Stimulated activated CD4-positive, alpha-beta T cell treated with anti-CD3 and anti-CD28 coated beads, Interleukin-15, amount 100 ng/mL, for 48 hours (primary cell): ENCODE measurements around the gene BCKDK.
"Not testable (repeated sequence)": the region's sequence is repeated elsewhere in the genome, so short reads cannot be mapped to it uniquely, and the experiment has no call there.

Experiments used
- DNase-seq, 2 donors: peaks; one replicate each; pipeline ENCODE4 v3.0.0-alpha.2; 2020; ENCODE audit warnings: low read depth in 2 of 2

BCKDK gene

DNA sequence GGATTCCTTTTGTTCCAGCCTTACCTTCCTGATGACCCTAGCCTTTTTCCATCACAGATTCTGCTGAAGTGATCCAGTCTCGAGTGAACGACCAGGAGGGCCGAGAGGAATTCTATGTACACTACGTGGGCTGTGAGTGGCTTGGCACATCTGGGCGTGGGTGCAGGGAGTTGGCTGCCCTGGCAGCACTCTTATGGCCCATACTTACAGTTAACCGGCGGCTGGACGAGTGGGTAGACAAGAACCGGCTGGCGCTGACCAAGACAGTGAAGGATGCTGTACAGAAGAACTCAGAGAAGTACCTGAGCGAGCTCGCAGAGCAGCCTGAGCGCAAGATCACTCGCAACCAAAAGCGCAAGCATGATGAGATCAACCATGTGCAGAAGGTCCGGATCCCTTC is 11.9 kb downstream of the BCKDK start:
- DNase-seq = no peak

DNA sequence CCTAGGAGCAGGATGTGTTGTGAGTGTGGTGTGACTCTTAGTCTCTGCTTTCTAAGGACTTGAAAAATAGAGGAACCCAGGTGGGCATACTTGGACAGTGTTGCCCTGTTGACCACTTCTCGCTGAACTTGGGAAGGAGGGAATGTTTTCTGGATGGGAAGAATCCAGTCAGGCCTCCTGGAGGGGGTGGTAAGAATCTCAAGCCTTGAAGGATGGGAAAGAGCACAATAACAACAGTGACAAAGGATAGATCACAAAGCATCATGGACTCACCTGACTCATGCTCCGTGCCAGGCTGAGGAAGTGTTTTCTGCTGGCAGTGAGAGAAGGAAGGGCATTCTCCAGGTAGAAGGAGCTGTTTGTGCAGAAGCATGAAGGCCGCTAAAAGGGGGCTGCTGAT is 17.7 kb downstream of the BCKDK start:
- DNase-seq = no peak

DNA sequence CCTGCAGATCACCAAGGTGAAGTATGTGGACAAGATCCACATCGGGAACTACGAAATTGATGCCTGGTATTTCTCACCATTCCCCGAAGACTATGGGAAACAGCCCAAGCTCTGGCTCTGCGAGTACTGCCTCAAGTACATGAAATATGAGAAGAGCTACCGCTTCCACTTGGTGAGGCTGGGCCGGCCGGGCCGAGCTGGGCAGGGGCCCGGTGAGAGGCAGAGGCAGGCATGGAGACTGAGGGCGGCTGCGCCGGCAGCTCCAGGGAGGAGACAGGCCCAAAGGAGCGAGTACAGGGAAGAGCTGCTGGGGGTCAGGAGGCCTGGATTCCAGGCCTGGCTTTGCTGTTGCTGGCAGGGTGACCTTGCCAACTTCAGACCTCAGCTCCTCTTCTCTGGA is 19.0 kb downstream of the BCKDK start:
- no peak for DNase-seq

DNA sequence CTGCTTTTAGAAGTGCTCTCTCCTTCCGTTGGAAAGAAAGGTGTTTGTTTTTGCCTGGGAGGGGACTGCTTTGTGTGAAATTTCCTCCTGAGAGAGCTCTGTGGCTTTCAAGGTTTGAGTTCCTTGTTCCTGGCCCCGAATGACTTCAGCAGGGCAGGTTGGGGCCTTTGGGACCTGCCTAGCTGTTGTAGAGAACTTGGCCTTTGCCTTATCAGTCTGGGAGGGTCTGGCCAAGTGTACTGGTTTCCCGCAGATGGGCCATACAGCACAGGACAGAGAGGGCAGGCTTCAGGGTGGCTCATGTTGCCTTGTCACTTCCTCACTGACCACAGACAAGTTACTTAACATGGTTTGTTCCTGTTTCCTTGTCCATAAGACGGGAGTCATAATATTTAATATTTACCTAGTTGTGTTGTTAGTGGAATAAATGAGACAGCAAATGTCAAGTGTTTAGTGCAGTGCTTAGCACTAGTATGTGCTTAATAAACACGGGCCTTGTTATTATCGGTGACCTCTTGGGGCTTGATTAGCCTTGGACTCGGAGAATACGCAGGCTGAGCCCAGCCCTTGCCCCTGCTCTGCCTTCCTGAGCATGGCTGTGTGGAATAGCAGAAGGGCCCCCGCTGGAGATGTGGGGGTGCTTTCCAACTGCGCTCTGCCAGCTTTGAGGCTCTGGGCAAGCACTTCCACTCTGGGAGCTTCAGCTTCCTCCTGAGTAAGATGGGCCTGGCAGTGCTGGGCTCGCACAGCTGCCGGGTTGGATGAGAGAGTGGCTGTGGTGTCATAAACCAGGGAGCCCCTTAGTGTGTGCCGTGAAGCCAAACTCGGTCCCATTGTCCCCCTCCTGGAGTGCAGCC is 20.8 kb downstream of the BCKDK start:
- no peak for DNase-seq

DNA sequence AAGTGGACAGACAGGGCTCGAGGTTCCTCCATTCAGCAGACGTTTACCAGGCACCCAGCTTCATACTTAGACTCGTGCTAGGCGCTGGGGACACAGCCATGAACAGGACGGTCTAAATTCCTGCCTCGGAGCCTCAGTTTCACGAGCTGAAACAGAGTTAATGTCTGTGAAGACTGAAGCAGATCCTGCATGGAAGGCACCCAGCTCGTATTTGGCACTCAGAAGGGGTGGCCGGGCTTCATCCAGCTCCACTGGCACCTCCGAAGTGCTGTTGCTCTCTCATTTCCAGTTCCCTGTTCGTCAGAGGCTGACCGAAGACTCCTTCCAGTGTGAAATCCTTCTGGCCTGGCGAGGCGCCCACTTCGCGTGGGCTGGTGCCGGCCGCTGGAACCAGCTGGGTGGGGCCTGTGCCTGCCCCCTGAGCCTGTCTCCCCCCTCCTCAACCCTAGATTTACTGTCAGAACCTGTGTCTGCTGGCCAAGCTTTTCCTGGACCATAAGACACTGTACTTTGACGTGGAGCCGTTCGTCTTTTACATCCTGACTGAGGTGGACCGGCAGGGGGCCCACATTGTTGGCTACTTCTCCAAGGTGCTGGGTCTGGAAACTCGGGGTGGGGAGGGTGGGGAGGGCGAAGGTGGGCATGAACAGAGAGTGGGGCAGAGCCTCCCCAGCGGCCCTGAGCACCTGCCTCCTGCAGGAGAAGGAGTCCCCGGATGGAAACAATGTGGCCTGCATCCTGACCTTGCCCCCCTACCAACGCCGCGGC is 21.6 kb downstream of the BCKDK start:
- DNase-seq = no peak

- no peak for DNase-seq
Measured at GRCh38 chr16:31130336-31130891, 22.2 kb downstream of the BCKDK start.

- no peak for DNase-seq
Measured at GRCh38 chr16:31130899-31131298, 22.7 kb downstream of the BCKDK start.

- DNase-seq = no peak
Measured at GRCh38 chr16:31131416-31131815, 23.2 kb downstream of the BCKDK start.

DNA sequence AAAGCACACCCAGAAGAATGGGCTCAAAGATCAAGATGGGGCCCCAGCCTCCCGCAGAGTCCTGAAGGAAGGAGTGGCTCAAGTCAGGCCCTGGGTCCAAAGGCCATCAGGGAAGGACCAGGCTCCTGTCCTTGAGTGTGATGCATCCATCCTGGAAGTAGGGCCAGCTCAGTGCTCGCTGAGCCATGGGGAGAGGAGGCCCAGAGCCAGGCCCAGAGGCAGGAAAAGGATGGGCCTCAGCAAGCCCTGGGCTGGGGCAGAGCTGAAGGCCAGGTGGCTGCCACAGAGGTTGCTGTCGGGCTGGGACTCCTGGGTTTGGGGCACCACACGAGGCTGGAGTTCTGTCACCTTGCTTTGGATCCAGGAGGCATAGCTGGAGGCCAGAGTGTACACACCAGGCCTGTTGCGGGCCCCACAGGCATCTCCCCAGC is 23.7 kb downstream of the BCKDK start:
- DNase-seq = no peak

- DNase-seq = no peak
Measured at GRCh38 chr16:31132303-31132979, 24.3 kb downstream of the BCKDK start.

DNA sequence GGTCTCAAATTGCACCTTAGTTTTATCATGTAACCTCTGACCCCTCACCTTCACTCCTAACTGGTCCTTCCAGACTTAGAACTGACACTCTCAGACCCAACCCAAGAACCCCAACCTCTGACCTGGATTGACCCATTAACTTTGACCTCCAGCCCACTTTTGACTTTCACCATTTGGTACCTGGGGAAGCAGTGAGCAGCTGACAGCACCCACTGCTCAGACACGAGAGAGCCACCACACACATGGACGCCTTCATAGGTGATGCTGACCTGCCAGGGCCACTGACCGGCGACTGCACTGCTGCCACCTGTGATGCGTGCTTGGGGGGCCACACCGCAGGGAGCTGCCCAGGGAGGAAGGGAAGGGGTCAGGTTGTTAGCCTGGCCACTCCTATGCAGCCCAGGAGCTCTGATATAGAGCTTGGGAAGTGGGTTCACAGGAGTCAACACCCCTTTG is 24.9 kb downstream of the BCKDK start:
- no peak for DNase-seq

- no peak for DNase-seq
Measured at GRCh38 chr16:31134091-31134571, 25.9 kb downstream of the BCKDK start.

- DNase-seq = no peak
Measured at GRCh38 chr16:31134625-31135534, 26.7 kb downstream of the BCKDK start.

DNA sequence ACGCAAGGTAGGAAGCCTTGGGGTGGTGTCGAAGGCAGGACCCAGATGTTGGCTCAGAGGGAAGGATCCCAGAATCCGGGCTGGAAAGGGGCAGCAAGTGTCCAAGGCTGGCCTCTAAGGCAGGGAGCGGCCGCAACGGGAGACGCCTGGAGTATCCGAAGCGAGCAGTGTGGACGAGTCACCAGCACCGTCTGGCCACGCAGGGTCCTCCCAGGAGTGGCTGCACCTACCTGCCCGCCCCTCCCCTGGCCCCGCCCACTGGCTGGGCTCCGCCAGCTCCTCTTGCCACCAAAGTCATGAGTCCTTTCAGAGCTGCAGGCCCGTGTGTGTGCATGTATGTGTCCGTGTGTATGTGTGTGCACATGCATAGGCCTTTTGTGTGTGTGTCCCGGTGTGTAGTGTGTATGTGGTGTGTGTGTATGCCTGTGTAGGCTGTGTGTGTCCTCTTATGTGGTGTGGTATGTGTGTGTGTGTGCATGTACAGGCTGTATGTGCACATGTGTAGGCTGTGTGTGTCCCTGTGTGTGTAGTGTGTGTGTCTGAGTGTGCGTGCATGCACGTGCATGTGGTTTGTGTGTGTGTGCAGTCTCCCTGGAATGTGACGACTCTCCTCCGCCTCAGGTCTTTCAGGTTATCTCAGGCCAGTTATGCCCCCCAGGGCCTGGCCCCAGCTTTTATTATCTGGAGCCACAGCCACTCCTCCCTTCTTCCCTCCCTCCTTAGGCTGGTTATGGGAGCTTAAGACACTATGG is 27.5 kb downstream of the BCKDK start, which contains the start of gene PRSS8:
PRSS8 (minus strand) TSS at position 193 of the 752 bp plus-strand sequence. CDS start 229 bp downstream, outside the sequence.
- no peak for DNase-seq

GRCh38 chr16:31136287-31136662 is 28.1 kb downstream of the BCKDK start:
- no peak for DNase-seq

DNA sequence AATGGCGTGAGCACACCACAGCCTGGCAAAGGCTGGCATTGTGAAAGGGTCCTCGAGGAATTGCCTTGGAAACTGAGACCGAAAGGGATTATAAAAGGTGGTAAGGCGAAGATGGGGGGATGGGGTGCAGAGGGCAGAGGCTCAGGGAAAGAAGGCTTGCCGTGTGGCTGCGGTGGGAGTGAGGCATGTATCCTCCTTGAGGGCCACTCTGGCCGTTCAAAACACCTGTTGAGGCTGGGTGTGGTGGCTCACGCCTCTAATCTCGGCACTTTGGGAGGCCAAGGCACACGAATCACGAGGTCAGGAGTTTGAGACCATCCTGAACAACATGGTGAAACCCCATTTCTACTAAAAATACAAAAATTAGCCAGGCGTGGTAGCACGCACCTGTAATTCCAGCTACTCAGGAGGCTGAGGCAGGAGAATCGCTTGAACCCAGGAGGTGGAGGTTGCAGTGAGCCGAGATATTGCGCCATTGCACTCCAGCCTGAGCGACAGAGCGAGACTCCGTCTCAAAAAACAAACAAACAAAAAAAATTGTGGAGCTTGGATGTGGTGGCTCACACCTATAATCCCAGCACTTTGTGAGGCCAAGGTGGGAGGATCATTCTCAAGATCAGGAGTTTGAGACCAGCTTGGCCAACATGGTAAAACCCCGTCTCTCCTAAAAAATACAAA is 28.8 kb downstream of the BCKDK start:
- not testable (repeated sequence) for DNase-seq

- DNase-seq = no peak
Measured at GRCh38 chr16:31138621-31139578, 30.7 kb downstream of the BCKDK start.

DNA sequence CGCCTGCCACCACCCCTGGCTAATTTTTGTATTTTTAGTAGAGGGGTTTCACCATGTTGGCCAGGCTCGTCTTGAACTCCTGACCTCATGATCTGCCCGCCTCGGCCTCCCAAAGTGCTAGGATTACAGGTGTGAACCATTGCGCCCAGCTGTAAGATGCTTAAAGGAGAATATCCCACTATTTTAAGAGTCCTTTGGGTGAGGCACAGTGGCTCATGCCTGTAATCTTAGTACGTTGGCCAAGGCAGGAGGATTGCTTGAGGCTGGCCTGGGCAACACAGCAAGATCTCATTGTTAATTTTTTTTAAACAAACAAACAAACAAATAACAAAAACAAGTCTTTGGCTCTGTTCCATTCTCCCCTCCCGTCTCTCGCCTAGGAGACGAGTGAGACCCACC is 32.9 kb downstream of the BCKDK start:
- not testable (repeated sequence) for DNase-seq
